Right forelimb (tissue), 1 donor: ENCODE results near the gene DGLUCY.
"Not testable (repeated sequence)": the region's sequence is repeated elsewhere in the genome, so short reads cannot be mapped to it uniquely, and the experiment has no call there.

Source experiments
- DNase-seq: peaks from one replicate; pipeline ENCODE4 v3.0.0-alpha.2; 2018

Gene DGLUCY, protein sequence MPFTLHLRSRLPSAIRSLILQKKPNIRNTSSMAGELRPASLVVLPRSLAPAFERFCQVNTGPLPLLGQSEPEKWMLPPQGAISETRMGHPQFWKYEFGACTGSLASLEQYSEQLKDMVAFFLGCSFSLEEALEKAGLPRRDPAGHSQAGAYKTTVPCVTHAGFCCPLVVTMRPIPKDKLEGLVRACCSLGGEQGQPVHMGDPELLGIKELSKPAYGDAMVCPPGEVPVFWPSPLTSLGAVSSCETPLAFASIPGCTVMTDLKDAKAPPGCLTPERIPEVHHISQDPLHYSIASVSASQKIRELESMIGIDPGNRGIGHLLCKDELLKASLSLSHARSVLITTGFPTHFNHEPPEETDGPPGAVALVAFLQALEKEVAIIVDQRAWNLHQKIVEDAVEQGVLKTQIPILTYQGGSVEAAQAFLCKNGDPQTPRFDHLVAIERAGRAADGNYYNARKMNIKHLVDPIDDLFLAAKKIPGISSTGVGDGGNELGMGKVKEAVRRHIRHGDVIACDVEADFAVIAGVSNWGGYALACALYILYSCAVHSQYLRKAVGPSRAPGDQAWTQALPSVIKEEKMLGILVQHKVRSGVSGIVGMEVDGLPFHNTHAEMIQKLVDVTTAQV

DNA sequence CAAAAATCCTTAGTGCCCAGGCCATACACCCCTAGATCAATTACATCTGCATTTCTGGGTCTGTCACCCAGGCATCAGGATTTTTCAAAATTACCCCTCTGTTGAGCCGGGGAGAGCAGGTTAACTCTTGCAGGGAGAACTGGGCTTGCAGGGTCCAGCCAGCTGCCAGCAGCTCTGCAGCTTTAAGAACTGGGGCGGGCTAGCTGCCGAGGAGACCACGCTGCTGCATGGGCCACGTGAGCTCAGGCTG, at the start of gene DGLUCY:
Gene DGLUCY, plus strand, starts transcription at position 245 of the 250 bp plus-strand sequence. CDS start 46,222 bp downstream, outside the sequence.
- peak; percentile 87 for DNase-seq

DNA sequence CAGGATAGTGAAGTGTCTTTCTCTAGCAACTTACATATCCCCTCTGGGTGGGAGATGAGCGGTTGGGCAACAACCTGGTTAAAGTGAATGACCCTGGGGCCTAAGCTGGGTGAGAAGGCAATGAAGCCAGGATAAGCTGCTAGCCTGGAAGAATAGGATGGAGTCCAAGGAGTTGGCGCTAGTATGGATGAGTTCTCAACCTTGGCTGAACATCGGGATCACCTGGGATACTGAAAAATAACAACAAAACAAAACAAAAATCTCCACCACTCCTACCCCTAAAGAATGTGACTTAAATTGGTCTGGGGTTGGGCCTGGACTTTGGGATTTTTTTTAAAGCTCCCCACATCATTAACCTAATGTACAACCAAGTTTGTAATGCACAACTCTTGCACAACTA, 48.6 kb upstream of the DGLUCY start:
- DNase-seq = no peak

DNA sequence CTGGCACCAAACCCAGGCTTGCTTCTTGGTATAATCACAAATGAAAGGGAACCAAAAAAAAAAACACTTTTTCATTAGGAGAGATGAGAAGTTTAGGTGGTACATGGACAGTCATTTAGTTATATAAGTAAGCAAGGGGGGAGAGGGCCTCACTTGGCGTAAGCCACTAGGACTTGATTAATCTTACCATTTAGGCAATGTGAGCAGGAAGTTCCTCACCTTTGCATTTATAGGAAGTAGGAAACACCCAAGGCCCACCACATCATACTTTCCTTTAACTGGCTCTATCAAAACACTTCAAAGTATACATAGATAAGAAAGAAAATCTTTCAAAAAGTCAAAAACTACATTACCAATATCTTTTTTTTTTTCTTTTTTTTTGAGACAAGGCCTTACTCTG, 46.7 kb upstream of the DGLUCY start:
- DNase-seq = no peak

DNA sequence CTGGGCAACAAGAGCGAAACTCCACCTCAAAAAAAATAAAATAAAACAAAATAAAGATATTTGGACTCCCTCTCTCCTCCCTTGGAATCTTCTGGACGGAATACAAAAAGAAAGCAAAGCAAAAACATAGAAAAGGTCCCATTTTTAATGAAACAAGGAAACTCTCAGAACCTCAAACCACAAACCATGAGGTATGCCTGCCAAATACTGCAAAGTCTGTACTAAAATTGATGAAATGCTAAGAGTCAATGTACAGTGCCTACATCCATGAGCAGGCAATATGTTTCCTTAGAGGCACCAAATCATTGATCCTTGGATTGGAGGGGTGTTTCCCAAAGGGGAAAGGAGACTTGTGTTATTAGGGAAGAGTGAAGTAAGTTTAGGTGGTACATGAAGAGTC, 45.2 kb upstream of the DGLUCY start:
- no peak for DNase-seq

DNA sequence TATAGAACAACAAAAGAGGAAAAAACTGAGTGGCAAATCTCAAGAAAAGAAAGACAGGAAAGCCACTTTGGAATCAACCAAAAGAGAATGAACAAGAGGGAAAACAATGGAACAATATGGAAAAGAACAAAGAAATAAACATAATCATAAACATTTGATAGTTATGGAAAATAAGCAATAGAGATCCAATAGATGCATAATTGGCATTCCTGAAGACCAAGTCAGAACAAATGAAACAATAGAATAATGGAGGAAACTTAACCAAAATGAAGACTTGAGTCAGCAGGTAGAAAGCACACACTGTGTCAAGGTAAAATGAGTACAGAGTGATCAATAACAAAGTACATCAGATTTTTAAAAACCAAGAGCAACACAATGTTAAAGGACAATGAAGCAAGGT, 43.3 kb upstream of the DGLUCY start:
- no peak for DNase-seq

DNA sequence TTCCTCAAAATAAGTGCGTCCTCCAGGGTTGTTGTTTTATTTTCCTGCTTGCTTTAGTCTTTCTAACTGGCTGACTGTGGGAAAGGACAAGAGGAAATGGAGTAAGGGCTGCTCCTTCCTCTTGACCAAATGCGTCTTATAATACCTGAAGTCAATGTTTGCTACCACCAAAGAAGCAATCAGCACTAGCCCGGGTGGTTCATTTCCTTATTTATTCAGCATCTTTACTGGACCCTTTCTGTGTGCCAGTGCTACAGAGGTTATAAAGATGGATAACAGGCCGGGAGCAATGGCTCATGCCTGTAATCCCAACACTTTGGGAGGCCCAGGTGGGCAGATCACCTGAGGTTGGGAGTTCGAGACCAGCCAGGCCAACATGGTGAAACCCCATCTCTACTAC, 38.3 kb upstream of the DGLUCY start:
- DNase-seq = no peak

DNA sequence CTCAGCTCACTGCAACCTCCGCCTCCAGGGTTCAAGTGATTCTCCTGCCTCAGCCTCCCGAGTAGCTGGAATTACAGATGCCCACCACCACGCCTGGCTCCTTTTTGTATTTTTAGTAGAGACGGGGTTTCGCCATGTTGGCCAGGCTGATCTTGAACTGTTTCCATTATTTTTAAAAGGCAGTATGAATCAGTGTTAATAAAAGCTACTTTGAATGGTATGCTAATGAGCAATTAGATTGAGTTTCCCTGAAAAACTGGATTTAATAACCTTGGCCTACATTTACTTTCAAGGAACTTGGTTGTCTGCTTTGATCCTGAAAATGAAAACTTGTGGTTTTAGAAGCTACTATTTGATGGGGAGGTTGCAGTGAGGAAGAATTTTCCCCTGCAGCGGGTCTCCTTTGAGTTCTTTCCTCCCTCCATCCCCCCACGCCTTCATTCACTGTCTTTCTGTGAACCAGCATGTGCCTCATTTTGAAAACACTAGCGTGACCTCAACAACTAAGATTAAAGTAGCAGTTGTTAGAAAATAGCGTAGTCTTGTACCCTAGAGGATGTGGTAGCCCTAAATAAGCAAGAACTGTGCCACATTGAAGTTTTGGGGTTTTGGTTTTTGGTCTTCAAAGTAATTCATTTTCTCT, 35.7 kb upstream of the DGLUCY start:
- no peak for DNase-seq

DNA sequence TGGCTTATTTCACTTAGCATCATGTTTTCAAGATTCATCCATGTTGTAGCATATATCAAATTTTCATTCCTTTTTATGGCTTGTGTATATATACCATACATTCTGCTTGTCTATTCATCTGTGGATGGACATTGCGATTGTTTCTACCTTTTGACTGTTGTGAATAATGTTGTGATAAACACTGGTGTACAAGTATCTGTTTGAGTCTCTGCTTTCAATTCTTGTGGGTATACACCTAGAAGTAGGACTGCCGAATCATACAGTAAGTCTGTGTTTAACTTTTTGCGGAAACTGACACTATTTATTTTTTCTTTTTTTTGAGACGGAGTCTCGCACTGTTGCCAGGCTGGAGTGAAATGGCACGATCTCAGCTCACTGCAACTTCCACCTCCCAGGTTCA, 33.8 kb upstream of the DGLUCY start:
- DNase-seq = no peak

DNA sequence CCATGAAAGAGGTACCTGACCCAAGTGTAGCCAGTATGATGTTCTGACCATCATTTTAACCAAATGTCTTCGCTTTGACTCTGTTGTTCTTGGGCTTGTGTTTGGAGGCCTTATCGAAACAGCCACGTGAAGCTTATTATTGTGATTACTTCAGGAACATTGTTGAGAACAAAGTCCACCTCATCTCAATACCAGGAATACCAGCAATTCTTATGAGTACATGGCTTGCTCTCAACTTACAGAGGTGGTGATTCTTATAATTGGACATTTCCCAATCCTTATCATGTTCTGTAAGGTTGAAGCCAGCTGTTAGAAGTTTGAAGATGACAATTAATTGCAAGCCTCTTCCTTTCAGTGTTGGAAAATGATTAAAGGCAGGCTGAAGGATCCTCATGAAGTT, 31.6 kb upstream of the DGLUCY start:
- no peak for DNase-seq

DNA sequence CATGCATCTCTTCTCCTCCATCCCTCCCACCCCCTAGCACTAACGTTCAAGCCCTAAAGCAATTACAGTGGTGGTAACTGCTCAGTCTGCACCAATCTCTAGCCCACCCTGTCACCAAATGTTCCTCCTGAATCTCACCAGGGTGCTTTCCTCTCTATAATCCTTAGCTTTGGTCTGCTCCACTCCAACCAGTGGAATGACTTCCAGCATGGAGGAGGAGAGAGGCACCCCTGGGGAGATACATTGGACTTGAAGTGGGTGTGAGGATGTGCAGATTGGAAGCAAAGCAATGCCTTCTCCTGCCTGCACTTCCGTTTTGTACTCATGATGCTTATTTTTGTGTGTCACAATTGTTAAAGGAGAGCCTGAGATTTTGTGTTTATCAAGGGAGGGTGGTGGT, 29.4 kb upstream of the DGLUCY start:
- DNase-seq = no peak

DNA sequence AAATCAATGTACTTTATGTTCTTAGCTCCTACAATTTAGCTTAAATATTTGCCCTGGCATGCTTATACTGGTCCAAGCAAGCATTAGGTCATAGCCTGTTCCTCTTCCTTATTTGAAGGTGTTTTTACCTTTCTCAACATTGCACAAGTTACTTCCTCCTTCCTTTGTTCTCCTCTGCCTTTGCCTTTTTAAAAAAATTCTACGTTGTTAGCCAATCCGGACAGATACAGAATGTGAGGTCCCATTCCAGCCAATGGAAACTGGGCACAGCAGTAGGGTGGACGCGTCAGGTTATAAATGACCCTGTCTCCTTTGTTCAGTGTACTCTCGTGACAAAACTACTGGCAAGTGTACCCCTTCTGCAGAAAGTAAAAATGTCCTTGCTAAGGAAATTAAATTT, 26.4 kb upstream of the DGLUCY start:
- DNase-seq = not testable (repeated sequence)

DNA sequence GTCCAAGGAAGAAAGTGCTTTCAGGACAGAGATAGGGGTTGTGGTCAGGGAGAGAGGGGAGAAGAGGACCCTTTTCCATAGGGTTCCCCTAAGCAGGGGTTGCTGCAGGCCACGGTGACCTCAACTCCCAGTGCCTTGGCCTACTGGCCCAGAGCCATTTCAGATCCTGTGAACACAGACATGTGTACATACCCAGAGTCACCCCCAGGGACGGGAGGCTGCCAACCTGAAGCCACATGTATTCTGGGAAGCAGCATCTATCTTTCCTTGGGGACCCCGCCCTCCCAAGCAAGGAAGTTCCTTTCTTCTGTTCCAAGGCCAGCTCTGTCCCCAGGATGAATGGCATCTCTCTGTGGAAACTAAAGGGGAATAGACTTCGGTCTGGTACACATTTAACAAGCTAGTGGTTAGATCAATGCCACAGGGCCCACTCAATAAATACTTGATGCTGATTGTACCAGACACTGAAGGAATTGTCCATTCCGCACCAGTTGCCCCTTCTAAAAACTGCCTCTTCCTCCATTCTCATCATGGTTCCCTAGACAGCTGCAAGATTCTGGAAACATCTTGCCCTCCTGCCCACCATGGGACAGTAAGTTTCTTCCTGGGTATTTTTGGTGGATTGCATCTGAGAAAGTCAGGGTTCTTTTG, 25.2 kb upstream of the DGLUCY start:
- DNase-seq = no peak

DNA sequence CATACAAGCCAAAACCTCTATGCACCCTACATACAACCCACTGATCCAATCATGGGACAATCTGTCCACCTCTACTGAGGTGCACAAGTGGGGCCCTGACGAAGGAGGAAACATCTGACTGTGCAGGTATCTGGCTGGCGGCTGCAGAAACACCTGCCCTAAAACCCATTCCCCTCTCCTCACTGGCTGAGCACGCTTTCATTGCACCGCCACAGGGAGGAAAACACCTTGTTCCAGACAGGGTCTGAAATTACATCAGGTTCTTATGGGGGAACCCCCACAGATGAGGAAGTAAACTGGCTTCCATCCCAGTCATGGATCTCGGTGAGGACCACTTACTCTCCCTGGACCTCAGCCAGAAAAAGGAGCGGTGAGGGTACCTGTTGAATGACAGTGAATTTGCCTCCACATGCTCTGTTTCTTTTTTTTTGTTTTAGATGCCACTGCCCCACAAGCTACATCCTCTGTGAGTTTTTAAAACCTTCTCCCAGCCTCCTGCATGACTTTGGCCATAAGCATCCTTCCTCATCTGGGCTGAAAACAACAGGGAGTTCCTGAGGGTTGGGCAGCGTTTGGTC, 23.8 kb upstream of the DGLUCY start:
- no peak for DNase-seq

DNA sequence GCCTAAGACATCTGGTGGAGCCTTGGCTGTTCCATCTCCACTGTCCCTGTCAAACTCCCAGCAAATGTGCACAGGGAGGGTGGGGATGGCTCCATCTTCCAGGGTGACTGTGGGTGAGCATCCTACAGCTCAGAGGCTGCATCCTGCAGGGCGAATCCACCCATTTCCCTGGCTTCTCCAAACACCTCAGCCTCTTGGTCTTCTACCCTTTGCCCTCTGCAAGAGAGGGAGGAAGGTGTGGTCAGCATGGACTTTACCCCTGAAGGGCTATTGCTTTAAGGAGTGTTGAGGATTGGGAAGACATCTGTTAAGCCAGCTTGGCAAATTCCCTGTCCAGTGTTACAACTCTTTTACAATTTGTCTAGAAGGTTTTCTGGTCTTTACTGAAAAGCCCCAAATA, 23.1 kb upstream of the DGLUCY start:
- no peak for DNase-seq

DNA sequence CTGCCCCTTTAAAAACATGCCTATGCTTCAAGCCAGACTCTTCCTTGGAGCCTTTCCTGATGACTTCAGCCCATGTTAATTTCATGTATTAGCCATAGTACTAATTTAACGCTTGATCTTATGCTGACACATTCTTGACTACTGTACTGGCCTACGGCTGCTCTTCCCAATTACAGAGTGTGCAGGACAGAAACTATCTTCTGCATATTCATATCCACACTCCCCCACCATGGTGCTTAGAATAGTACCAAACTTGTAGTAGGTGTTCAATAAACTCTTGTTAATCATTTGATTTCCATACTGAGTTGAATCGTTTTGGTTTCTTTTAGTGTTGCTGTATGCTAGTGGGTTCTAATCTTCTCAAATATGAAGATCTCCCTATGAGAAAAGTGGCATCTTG, 21.8 kb upstream of the DGLUCY start:
- no peak for DNase-seq

DNA sequence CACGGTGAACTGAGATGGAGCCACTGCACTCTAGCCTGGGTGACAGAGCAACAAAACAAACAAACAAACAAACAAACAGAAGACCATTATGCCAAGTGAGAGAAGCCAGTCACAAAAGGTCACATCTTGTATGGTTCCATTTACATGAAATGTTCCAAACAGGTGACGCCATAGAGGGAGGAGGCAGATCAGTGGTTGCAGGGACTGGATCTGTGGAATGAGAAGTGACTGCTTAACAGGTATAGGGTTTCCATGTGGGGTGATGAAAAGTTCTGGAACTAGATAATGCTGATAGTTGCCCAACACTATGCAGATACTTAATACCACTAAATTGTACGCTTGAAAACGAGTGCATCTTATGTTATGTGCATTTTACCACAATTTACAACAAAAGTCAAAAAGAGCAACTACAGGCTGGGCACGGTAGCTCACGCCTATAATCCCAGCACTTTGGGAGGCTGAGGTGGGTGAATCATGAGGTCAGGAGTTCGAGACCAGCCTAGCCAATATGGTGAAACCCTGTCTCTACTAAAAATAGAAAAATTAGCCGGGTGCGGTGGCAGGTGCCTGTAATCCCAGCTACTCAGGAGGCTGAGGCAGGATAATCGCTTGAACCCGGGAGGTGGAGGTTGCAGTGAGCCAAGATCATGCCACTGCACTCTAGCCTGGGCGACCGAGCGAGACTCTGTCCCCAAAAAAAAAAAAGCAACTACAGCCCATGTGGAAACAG, 20.0 kb upstream of the DGLUCY start:
- not testable (repeated sequence) for DNase-seq

DNA sequence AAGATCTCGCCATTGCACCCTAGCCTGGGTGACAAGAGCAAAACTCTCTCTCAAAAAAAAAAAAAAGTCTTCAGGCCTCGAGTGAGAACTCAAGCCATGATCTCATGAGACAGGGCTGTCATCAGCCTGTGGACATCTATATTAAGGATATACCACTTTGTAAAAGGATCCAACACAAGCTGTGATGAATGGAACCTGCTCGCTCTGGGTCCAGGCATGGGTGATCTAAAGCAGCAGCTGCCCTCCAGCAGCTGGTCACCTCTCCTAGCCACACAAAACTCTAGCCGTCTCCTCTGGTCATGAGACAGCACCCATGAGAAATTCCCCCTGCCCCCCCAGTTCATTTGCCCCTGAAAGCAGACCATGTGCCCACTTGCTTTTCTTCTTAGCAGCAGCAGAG, 19.1 kb upstream of the DGLUCY start:
- no peak for DNase-seq

DNA sequence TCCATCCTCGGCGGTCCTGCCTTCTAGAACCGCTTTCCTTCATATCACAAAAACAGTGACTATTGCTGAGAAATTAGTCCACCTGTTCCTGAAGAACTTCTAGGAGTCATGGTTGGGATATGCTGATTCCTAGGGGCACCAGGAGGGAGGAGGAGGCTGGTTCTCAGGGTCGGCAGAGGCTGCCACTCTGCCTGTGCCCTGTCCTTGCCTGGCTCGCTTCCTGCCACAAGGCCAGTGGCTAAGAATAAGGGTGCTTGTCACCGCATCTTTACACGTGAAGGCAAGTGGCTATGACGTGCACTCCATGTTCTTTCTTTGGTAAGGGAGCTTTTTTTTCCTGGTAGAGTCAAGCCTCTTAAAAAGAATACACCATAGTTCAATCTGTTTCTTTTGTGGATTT, 18.7 kb upstream of the DGLUCY start:
- no peak for DNase-seq

DNA sequence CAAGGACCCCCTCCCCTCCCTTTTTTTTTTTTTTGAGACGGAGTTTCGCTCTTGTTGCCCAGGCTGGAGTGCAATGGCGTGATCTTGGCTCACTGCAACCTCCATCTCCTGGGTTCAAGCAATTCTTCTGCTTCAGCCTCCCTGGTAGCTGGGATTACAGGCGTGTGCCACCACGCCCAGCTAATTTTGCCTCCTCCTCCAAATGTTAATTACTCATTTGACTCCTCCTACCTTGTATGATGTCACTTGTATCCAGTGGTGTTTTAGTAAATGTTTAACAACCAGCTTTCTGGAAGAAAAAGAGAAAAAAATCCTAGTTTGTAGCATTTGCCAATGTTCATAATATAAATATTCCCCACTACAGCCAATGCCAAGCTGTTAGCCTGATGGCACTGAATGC, 16.2 kb upstream of the DGLUCY start:
- not testable (repeated sequence) for DNase-seq

DNA sequence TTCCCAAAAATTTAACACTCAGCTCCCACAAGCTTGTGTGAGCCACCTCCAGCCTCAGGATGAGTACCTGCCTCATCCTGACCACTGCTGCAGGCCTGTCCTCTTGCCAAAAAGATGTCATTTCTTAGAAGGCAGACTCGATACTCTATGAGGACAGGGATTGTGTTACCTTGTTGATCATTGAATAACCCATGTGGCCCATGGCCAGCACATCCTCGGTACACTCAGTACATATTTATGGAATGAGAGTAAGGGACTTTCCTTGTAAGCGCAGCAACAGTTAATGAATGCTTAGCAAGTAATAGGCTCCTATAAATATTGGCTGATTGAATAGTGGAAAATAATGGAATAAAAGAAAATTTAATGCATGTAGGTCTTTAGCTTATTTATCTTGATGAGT, 15.3 kb upstream of the DGLUCY start:
- no peak for DNase-seq

DNA sequence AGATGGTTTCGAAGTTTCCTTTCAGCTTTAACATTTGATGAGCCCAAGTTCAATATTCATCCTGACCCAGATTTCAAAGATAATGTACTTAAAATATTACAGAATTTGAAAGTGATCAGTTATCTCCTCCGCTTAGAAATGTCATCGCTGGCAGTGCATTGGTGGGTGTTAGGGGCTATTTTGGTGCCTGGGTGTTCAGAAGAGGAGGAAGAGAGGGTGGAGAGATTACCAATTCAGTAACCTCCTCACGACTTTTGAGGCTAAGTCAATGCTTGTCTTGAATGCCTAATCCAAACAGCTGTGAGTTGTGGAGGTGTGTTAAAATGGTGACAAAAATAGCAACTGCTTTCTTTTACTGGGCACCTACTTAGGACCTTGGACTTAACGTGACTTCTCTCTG, 13.8 kb upstream of the DGLUCY start:
- DNase-seq = no peak

DNA sequence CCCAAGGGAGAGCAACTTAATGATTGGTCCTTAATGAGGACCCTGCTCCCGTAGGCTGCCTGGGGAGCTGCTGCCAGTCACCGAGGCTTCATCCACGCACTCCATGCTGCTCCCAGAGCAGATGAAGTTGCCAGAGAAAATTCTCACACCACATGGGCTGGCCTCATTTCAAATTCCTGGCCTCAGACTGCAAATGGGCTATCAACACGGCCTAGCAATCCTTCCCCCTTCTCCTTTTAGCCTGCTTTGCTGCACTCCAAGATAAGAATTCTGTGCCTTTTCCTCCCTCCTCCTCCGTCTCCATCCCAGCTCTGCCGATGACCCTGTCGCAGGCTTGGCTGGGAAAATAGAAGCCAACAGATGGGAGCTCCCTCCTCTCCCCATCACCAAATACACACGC, 10.8 kb upstream of the DGLUCY start:
- DNase-seq = no peak
